Measurements from ENCODE around the gene CERCAM. TPM values are rescaled to one million over a fixed set of nuclear protein-coding genes. Genes with fewer than 3 reads are reported as not detected.
"Not testable (repeated sequence)": the region's sequence is repeated elsewhere in the genome, so short reads cannot be mapped to it uniquely, and the experiment has no call there.

CERCAM gene
- total RNA-seq, 1 donor: 1.8 TPM

GRCh38 chr9:128421482-128421996 is 882 bp downstream of the CERCAM start:
- peaks cover 15% of the 10 kb centered on the region for H3K27me3 ChIP-seq (ENCODE audit: insufficient read depth, low read length)
- no peaks in the 10 kb centered on the region for H3K9me3 ChIP-seq (ENCODE audit: low read depth, low read length)
- H3K4me3 ChIP-seq (ENCODE audit: low read length): no peak overlapping the region
- peaks cover 26% of the 10 kb centered on the region for H3K4me1 ChIP-seq (ENCODE audit: insufficient read depth, low read length)

GRCh38 chr9:128422022-128422782 is 1.5 kb downstream of the CERCAM start:
- not testable (repeated sequence) for H3K9me3 ChIP-seq (ENCODE audit: low read depth, low read length); H3K4me3 ChIP-seq (ENCODE audit: low read length)
- peaks cover 13% of the 10 kb centered on the region for H3K27me3 ChIP-seq (ENCODE audit: insufficient read depth, low read length)
- peaks cover 26% of the 10 kb centered on the region for H3K4me1 ChIP-seq (ENCODE audit: insufficient read depth, low read length)

GRCh38 chr9:128422783-128423150 is 2.1 kb downstream of the CERCAM start:
- Histone ChIP-seq H3K4me3 (ENCODE audit: low read length) (no peak overlapping the region), H3K27me3 (ENCODE audit: insufficient read depth, low read length) (peaks cover 13% of the 10 kb centered on the region), H3K4me1 (ENCODE audit: insufficient read depth, low read length) (peaks cover 26% of the 10 kb centered on the region), H3K9me3 (ENCODE audit: low read depth, low read length) (no peaks in the 10 kb centered on the region)

GRCh38 chr9:128423356-128423755 is 2.7 kb downstream of the CERCAM start:
- Histone ChIP-seq H3K27me3 (ENCODE audit: insufficient read depth, low read length) (peaks cover 13% of the 10 kb centered on the region), H3K4me1 (ENCODE audit: insufficient read depth, low read length) (peaks cover 26% of the 10 kb centered on the region)
- H3K9me3 ChIP-seq (ENCODE audit: low read depth, low read length); H3K4me3 ChIP-seq (ENCODE audit: low read length): not testable (repeated sequence)

GRCh38 chr9:128424268-128424780 is 3.7 kb downstream of the CERCAM start:
- Histone ChIP-seq H3K4me1 (ENCODE audit: insufficient read depth, low read length) (peaks cover 20% of the 10 kb centered on the region), H3K27me3 (ENCODE audit: insufficient read depth, low read length) (peaks cover 7% of the 10 kb centered on the region), H3K9me3 (ENCODE audit: low read depth, low read length) (no peaks in the 10 kb centered on the region), H3K4me3 (ENCODE audit: low read length) (no peak overlapping the region)

- H3K4me3 ChIP-seq (ENCODE audit: low read length): no peak overlapping the region
- no peaks in the 10 kb centered on the region for H3K9me3 ChIP-seq (ENCODE audit: low read depth, low read length)
- no peaks in the 10 kb centered on the region for H3K27me3 ChIP-seq (ENCODE audit: insufficient read depth, low read length)
These were observed 8.2 kb downstream of the CERCAM start for GRCh38 chr9:128428644-128429512.

GRCh38 chr9:128429513-128430086 is 8.9 kb downstream of the CERCAM start:
- no peaks in the 10 kb centered on the region for H3K27me3 ChIP-seq (ENCODE audit: insufficient read depth, low read length)
- H3K9me3 ChIP-seq (ENCODE audit: low read depth, low read length): no peaks in the 10 kb centered on the region
- H3K4me3 ChIP-seq (ENCODE audit: low read length): no peak overlapping the region
- no peaks in the 10 kb centered on the region for H3K4me1 ChIP-seq (ENCODE audit: insufficient read depth, low read length)

More at GRCh38 chr9:128428644-128429512, 8.2 kb downstream of the CERCAM start:
- H3K4me1 ChIP-seq (ENCODE audit: insufficient read depth, low read length): no peaks in the 10 kb centered on the region

GRCh38 chr9:128431207-128431606 is 10.6 kb downstream of the CERCAM start:
- Histone ChIP-seq H3K9me3 (ENCODE audit: low read depth, low read length) (no peaks in the 10 kb centered on the region), H3K4me1 (ENCODE audit: insufficient read depth, low read length) (no peaks in the 10 kb centered on the region), H3K27me3 (ENCODE audit: insufficient read depth, low read length) (no peaks in the 10 kb centered on the region), H3K4me3 (ENCODE audit: low read length) (no peak overlapping the region)

GRCh38 chr9:128434340-128434739 is 13.7 kb downstream of the CERCAM start:
- Histone ChIP-seq H3K27me3 (ENCODE audit: insufficient read depth, low read length) (no peaks in the 10 kb centered on the region), H3K4me3 (ENCODE audit: low read length) (no peak overlapping the region), H3K9me3 (ENCODE audit: low read depth, low read length) (no peaks in the 10 kb centered on the region), H3K4me1 (ENCODE audit: insufficient read depth, low read length) (peaks cover 7% of the 10 kb centered on the region)

- peaks cover 7% of the 10 kb centered on the region for H3K4me1 ChIP-seq (ENCODE audit: insufficient read depth, low read length)
- H3K9me3 ChIP-seq (ENCODE audit: low read depth, low read length): no peaks in the 10 kb centered on the region
- H3K27me3 ChIP-seq (ENCODE audit: insufficient read depth, low read length): no peaks in the 10 kb centered on the region
- no peak overlapping the region for H3K4me3 ChIP-seq (ENCODE audit: low read length)
These were observed 15.0 kb downstream of the CERCAM start for GRCh38 chr9:128435611-128436010.

- no peak overlapping the region for H3K4me3 ChIP-seq (ENCODE audit: low read length)
- H3K9me3 ChIP-seq (ENCODE audit: low read depth, low read length): no peaks in the 10 kb centered on the region
- H3K27me3 ChIP-seq (ENCODE audit: insufficient read depth, low read length): no peaks in the 10 kb centered on the region
- H3K4me1 ChIP-seq (ENCODE audit: insufficient read depth, low read length): peaks cover 7% of the 10 kb centered on the region
These were observed 17.9 kb downstream of the CERCAM start for GRCh38 chr9:128438343-128439109.

GRCh38 chr9:128439273-128439672 is 18.6 kb downstream of the CERCAM start:
- no peaks in the 10 kb centered on the region for H3K27me3 ChIP-seq (ENCODE audit: insufficient read depth, low read length)
- no peaks in the 10 kb centered on the region for H3K9me3 ChIP-seq (ENCODE audit: low read depth, low read length)
- H3K4me1 ChIP-seq (ENCODE audit: insufficient read depth, low read length): peaks cover 7% of the 10 kb centered on the region
- no peak overlapping the region for H3K4me3 ChIP-seq (ENCODE audit: low read length)

GRCh38 chr9:128442150-128442549 is 21.5 kb downstream of the CERCAM start:
- Histone ChIP-seq H3K27me3 (ENCODE audit: insufficient read depth, low read length) (no peaks in the 10 kb centered on the region), H3K9me3 (ENCODE audit: low read depth, low read length) (no peaks in the 10 kb centered on the region), H3K4me1 (ENCODE audit: insufficient read depth, low read length) (peaks cover 7% of the 10 kb centered on the region), H3K4me3 (ENCODE audit: low read length) (no peak overlapping the region)

- not testable (repeated sequence) for H3K4me3 ChIP-seq (ENCODE audit: low read length); H3K9me3 ChIP-seq (ENCODE audit: low read depth, low read length); H3K4me1 ChIP-seq (ENCODE audit: insufficient read depth, low read length); H3K27me3 ChIP-seq (ENCODE audit: insufficient read depth, low read length)
These were observed 25.8 kb downstream of the CERCAM start for GRCh38 chr9:128446505-128446904.
